GM19397 (cell line): ENCODE data around the gene PNPO.

ENCODE experiments used
- ATAC-seq: cut with Tn5 transposase; IDR thresholded peaks from one replicate; pipeline ENCODE4 v1.9.1; 2021; ENCODE audit warnings: mild to moderate bottlenecking, moderate library complexity; ENCODE audit not compliant: unreplicated experiment

PNPO gene

DNA sequence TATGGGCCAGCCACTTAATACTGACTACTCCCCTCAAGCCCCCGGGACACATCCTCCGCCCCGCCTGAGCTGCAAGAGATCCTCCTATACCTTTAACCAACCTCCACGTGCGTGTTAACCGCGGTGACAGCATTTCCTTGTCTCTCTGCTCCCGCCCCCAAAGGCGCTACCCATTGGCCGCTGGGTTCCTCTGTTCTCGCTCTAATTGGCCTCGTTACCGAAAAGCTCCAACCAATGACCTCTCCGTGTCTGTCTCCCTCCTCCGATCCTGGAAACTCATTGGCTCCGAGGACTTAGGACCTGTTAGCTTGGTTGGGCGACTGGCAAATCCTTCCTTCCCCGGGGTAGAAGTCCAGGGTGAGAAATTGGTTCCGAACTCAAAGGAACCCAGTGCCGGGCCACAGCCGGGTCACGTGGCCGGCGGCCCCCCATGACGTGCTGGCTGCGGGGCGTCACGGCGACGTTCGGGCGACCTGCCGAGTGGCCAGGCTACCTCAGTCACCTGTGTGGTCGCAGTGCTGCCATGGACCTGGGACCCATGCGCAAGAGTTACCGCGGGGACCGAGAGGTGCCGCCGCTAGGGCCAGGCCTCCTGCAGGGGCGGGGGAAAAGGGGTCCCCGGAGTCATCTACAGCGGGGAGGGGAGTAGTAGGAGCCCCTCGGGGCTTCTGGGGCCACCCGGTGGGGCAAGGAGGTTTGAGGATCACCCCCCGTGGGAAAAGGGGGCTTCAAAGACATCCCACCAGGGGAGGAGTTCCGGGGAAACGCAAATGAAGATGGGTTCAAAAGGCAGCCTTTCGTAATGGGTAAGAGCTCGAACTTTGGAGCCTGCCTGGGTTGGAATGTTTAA, at the start of gene PNPO:
PNPO (plus strand) TSS at position 326 of the 850 bp plus-strand sequence; CDS start at position 431, 105 bp downstream.
- ATAC-seq, result peak; percentile 91

DNA sequence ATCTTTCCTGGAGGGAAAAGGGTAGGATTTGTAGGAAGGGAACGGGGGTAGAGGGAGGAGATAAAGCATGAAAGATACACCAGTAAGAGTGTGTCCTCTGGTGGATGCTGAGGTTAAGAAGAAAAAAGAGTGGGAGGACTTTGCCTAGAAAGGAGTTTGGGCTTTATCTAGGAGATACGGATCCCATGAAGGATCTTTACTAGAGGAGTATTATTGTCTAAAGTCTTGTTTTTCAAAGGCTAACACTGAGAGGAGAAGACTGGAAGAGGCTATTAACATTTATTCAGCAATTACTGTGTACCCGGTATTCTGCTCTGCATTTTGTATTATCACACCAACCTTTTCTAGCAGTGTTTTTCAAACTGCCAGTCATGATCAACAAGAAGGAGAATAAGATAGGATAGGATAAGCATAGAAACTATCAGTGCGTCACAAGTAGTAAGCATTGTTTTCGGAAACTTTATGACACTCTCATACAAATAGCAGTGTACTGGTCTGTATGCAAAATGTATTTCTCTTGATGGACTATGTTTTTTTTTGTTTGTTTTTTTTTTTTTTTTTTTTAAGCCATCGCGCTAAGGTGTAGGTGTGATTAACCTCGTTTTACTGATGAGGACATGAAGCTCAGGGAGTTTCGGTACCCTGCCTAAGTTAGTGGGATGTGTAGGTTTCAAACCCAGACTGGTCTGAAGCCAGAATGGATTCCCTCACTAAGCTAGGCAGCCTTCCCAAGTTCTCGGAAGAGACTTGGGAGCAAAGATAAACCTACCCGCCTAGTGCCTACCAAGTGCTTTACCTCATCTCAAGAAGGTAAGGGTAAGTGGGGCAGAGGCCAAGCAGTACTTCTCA, 46.6 kb upstream of the PNPO start:
- ATAC-seq, result no peak

DNA sequence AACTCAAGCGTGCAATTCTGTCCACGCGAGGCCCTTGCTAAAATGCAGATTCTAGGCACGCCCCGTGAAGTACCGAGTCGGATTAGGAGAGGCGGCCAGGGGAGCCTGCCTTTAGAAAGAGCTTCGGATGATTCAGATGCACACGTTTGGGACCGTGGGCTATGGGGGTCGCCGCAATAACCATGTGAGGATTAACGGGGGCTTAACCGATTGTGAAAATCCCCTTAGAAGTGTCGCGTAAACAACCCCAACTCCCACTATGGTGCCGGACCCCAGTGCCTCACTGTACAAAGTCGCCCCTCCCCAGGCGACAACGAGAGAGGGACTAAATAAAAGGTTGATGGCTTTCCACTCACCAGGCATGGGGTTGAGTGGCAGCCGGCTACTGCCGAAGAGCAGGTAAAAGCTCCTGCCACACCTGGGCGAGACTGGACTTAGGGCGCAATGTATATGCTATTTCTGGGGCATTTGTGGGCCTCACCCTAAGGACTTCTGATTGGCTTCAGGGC, 46.0 kb upstream of the PNPO start:
- no peak for ATAC-seq

DNA sequence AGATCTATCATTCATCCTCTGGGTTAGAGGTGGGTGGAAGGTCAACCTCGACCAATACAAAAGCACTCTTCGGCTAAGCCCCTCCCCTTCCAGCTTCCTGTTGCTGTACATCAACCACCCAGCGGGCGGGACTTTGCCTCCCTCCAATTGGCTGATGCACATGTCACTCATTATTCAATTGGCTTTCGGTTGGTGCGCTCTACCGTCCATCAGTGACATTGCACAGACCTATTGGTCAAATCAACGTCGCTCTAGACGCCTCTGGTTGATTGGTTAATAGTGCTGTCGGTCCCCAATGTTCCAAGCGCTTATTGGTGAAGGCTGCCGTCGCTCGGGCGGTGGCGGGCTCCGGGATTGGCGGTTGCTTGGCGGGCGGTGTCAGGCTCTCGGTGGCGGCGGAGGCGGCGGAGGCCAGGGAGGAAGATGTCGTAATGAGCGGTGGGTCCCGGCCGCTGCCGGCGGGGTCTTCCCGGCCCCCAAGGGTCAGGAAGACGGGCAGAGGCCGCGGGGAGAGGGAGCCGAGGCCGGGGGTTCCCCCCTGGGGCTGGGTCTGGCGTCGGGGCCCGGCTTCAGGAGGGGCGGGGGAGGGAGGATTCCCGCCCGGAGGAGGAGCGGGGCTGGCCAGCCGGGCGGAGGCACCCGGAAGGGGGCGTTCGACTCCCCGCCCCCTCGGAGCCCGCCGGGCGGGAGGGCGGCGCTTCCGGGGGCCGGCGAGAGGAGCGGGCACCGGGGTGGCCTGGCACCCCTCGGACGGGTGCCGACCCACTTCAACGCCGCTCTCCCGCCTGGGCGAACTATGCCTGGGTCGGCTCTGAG, 45.3 kb upstream of the PNPO start, which contains the start of gene SP2:
SP2 (plus strand) TSS at position 381 of the 816 bp plus-strand sequence; CDS start at position 432, 51 bp downstream.
- ATAC-seq, result peak; percentile 88

- ATAC-seq, result no peak
Measured at GRCh38 chr17:47896672-47897490, 44.5 kb upstream of the PNPO start.

DNA sequence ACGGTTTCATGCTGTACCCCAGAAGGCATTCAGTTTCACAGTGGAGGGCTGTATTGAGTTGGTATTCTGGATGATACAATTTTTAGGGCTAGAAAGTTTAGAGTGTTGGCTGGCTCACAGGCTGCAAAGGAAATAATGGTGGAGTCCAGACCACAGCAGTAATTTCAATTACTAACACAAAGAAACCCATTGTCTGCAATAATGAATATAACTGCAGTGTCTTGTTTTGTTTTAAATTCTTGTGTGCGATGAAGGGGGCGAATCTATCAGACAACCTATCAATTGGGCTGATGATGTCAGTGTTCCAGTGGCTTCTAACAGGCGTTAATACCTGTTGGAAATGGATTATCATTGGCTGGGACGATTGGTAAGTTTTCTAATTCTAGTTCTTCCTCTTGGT, 43.8 kb upstream of the PNPO start:
- no peak for ATAC-seq

DNA sequence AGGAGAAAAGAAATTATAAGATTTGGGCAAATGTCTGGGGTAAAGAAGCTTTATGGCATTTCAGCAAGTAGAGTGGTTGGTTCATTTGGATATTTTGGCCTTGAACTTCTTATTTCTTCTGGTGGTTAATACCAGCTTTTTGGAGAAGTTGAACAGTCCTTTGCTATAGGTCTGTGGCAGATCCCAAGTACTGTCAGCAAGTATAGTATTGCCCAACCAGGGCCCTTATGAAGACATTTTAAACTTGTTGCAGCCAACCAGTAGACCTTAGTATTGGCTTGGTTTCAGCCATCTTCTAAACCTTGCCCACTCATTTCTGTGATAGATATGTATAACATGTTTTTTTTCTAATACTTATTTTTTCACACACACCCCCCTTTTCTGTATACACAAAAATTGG, 43.1 kb upstream of the PNPO start:
- no peak for ATAC-seq

DNA sequence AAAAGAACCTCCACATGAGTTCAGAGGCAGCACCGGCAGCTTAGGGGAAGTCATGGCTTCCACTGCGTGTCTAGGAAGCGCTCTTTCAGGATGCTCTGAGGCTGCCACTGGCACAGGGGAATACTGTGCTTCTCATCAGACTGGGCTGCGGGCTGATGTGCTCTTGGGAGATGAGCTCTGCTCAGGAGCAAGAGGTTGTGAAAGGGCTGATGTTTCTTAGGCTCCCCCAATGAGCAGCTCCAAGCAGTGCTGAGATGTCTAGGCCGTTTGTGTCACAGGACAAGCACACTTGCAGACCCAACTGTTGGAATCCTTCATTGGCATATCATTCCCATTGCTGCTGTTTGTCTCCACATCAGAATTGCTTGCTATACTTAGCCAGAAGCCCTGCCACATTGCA, 41.7 kb upstream of the PNPO start:
- ATAC-seq, result no peak

GRCh38 chr17:47901423-47901822, 39.9 kb upstream of the PNPO start:
- ATAC-seq, result no peak

DNA sequence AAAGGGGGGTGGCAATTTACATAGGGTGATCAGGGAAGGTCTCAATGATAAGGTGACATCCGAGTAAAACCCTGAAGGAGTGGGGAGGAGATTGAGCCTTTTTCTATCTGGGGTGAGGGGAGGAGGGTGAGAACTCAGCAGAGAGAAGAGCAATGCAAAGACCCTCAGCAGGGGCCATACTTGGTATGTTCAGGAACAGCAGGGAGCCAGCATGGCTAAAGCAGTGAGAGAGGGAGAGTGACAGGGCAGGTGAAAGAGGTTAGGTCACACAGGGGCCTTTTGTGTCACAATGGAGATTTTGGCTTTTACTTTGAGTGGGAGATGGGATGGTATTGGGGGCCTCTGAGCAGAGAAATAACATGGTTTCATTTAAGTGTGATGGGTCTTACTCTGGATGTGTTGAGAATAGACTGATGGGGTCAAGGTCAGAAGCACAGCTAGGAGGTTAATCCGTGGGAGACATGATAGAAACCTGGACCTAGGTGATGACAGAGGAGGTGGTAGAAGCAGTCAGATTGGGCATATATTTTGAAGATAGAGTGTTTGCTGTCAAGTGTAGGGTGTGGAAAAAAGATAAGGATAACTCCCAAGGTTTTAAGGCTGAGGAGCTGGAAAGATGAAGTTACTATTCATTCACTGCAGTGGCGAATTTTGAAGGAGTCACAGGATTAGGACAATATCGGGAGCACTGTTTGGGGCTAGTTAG, 39.2 kb upstream of the PNPO start:
- ATAC-seq, result no peak

DNA sequence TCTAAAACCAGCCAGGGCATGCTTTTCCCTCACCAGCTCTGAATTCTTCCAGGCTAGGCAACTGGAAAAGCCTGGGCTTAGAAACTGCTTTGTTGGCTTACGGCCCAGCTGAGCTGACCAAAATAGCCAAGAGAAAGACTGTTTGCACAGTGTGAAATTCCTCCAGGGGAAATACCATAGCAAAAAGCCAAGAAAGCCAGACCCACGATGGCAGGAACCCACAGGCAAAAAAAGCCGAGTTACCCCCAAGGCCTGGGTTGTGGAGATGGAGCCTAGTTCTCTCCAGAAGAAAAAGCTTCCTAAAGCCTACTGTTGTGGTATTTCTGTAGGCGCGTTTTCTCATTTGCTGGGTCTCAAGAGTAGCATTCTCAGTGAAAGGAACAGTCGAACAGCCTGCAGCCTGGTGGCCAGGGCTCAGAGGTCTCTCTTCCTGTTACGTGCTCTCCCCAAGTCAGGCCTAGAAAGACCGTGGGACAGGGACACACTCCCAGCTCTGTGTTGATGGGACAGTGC, 36.1 kb upstream of the PNPO start:
- ATAC-seq, result no peak

- no peak for ATAC-seq
Measured at GRCh38 chr17:47906443-47906842, 34.9 kb upstream of the PNPO start.

- ATAC-seq, result no peak
Measured at GRCh38 chr17:47907932-47908562, 33.3 kb upstream of the PNPO start.

- no peak for ATAC-seq
Measured at GRCh38 chr17:47913050-47913449, 28.3 kb upstream of the PNPO start.

DNA sequence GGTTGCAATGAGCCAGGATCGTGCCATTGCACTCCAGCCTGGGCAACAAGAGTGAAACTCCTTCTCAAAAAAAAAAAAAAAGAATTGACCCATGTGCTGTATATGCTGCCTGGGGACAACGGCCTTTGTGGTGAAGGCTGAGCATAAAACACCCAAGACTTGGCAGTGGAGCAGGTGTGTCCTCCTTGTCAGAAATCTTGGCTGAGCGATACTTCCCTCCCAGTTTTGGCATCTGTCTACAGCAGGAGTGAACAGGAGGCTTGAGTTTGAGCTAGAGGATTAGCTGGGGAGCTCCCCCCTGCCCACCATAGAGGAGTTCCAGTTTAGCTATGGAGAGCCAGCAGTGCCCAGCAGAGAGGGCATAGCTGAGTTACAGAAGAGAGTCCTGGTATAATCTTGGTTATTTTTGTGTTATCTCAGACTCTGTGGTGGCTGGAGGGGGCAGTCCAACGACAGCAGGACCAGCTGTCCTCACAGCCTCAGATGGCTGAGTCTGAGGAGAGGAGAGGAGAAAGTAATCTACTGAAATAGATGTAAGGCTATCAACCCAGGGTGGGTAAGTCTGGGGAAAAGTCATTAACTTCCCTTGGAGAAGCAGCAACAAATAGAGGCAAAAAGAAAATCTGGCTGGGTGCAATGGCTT, 26.9 kb upstream of the PNPO start:
- ATAC-seq, result no peak

DNA sequence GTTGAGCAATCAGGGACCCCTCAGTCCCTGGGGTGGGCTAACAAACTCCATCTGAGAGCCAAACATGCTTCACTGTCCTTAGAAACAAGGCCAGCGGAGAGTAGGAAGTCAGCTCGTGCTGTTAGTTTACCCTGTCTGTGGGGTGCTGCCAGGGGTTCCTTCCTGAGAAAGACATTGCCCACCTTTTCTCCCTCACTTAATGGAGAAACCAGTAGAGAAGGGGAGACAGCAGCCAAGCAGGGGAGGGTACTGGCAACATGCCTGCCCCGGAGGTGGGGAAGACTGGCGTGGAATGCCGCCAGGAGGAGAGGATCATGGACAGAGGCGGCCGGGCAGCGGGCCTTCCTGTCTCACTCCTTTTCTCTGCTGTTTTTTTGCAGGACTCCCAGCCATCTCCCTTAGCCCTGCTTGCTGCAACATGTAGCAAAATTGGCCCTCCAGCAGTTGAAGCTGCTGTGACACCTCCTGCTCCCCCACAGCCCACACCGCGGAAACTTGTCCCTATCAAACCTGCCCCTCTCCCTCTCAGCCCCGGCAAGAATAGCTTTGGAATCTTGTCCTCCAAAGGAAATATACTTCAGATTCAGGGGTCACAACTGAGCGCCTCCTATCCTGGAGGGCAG, 25.5 kb upstream of the PNPO start:
- ATAC-seq, result no peak

- ATAC-seq, result no peak
Measured at GRCh38 chr17:47916489-47917208, 24.7 kb upstream of the PNPO start.
